NCI-H1048 (cell line): ENCODE data around the gene GAB1.
A peak's percentile ranks its signal among the peaks of the same experiment; 100 is the strongest.
"Not testable (repeated sequence)": the region's sequence is repeated elsewhere in the genome, so short reads cannot be mapped to it uniquely, and the experiment has no call there.

ENCODE experiments used
- DNase-seq: peaks from one replicate; lab custom pipeline; 2025; lab: John Stamatoyannopoulos, UW

Gene GAB1

GRCh38 chr4:143338313-143338712, 1.6 kb downstream of the GAB1 start:
- no peak for DNase-seq

GRCh38 chr4:143339497-143339896, 2.8 kb downstream of the GAB1 start:
- no peak for DNase-seq

DNA sequence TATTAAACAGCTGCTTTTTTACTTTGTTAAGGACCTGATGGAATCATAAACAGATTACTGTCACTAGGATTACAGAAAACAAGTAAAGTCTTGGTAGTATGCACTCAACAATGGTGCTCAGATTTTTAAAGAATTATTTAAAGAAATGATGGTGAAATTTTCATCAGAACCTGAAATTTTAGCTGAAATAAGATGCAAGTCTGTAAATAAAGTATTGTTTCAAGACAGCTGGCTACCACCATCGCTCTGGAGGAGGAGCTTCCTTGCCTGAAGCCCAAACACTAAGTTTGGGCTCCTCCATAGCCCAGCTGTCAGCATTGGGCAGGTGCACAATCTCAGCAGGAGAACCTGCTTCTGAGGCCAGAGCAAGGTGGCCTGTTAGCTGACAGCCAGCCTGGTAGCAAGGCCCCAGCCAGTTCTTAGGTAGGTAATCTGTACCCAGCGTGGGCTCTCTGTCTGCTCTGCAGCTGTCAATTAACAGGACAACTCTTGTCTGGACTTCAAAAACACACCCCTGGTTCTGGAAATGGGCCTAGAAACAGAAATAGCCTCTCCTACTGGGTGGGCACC, 4.6 kb downstream of the GAB1 start:
- DNase-seq, result no peak

GRCh38 chr4:143343276-143343831, 6.7 kb downstream of the GAB1 start:
- no peak for DNase-seq

GRCh38 chr4:143344041-143344440, 7.4 kb downstream of the GAB1 start:
- DNase-seq, result no peak

DNA sequence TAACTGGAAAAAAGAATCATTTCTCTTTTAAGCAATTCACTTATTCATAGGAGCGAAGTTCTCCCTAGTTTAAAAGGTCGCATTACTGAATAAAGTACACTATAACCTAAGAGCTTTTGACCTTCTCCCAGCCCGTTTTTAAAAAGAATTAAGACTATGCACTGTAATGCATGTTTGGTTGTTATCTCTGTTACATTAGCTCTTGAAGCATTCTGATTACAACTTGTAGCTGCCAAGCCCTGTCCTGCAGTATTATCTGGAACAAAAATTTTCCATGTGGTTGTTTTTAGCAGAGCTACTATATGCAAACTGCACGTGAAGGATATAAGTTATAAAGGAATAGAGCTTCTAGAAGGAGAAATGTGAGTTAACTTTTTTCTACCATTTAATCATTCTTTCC, 8.1 kb downstream of the GAB1 start:
- no peak for DNase-seq

DNA sequence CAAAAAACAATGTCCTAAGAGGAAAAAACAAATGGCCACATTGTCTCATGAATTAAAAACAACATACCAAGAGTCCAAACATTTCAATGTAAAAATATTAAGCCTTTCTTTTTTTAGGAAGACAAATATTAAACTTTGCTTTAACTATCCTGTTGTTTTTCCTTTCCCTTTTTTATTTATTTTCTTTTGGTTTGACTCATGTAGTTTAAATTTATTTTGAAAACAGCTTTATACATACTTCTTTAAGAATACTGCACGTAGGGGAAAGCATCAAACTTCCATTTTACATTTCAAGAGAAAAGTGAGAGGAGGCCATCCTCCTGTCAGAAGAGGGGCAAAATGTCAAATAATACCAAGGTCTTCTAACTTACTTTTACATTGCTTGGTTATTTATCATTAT, 8.7 kb downstream of the GAB1 start:
- DNase-seq, result no peak

- no peak for DNase-seq
Observed at GRCh38 chr4:143346206-143346605, 9.5 kb downstream of the GAB1 start.

DNA sequence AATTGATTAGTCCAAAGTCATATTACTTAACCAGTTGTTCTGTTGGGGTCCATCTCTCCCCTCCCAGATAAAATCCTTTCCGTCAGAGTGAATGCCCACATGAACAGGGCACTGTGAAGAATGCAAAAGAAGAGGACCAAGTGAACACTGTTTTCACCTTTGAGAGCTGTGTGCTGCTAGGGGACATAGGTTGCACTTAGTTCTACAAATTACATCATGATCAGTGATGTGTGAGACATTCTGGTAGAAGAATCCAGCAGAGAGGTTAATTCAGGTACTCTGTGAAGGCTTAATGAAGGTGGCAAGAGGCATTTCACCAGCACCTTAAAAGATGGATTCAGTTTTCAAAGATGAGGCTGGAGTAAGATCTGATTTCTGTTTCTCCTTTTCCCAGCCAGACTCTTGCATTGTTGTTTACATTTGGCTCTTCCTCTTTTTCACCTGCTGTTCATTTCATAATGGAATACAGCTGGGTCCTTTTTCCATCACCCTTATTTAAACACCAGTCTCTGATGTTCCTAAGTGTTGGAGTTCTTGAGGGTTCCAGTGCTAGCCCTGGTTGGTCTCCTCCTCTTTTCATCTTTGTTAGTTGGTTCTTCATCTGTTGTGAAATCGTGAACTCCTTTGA, 10.9 kb downstream of the GAB1 start:
- no peak for DNase-seq

GRCh38 chr4:143348233-143349077, 11.8 kb downstream of the GAB1 start:
- DNase-seq, result no peak

- not testable (repeated sequence) for DNase-seq
Observed at GRCh38 chr4:143349858-143350527, 13.3 kb downstream of the GAB1 start.

DNA sequence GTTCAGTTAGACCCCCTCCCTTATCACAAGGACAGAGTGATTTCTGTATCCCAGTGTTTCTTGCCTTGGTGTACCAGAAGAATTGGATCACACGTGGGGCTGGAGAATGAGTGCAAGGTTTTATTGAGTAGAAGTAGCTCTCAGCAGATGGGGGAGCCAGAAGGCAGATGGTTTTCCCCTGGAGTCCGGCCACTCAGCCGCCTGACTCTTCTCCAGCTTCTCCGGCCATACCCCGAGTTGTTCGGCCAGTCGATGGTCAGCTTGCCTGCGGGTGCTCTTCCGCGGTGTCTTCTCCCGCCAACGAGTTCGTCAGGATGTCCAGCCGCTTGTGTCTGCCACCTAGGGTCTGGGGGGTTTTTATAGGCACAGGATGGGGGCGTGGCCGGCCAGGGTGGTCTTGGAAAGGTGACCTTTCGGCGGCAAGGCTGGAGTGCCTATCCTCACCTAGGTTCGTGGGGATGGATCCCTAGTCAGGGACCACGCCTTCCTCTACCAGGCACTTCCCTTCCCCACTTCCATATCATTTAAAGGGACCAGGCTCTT, 14.5 kb downstream of the GAB1 start:
- DNase-seq, result no peak

DNA sequence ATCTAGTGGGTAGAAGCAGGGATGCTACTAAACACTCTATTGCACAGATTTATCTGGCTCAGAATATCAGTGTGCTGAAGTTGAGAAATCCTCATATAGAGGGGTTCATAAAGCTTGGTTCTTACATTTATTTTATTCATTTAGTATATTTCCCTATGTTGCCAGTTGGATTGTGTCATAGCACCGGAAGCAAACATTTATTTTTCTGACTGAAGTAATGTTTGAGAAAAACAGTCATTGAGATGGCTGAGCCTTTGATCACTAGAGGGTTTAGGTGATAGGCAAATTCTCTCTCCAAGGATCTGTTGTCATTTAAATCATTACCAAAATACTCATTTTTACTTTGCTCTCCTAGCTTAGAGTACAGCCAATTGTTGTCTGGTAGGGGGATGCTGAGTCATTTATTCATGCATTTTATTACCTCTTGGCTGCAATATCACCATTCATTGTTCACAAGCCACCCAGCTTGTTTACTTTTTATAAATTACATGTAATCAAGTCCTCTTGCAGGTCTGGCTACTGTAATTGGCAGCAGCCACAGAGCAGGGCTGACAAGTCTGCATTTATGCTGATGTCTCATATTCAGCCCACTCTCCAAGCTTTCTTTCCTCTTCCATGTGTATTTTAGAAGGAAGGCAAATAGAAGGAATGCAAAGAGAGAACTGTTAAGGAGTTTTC, 15.2 kb downstream of the GAB1 start:
- peak; percentile 21 for DNase-seq

- DNase-seq, result no peak
Observed at GRCh38 chr4:143352720-143353119, 16.0 kb downstream of the GAB1 start.

- DNase-seq, result no peak
Observed at GRCh38 chr4:143353797-143354196, 17.1 kb downstream of the GAB1 start.

DNA sequence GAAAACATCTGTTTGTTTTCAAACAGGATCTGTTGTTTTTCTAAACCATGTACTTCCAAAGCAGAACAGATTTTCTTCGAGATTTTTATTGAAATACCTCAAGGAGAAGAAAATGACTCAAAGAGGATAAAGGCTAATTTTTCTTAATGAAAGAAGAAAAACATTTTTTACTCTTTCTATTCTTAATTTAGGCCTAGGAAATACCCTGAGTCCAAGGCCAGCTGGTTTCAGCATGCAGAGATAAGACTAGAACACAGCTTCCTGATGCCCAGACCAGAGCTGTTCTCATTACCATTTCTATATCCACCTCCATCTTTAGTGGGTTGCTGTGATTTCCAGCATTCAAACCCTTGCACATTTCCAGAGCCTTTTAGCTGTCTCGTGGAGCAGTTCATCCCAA, 18.3 kb downstream of the GAB1 start:
- no peak for DNase-seq

DNA sequence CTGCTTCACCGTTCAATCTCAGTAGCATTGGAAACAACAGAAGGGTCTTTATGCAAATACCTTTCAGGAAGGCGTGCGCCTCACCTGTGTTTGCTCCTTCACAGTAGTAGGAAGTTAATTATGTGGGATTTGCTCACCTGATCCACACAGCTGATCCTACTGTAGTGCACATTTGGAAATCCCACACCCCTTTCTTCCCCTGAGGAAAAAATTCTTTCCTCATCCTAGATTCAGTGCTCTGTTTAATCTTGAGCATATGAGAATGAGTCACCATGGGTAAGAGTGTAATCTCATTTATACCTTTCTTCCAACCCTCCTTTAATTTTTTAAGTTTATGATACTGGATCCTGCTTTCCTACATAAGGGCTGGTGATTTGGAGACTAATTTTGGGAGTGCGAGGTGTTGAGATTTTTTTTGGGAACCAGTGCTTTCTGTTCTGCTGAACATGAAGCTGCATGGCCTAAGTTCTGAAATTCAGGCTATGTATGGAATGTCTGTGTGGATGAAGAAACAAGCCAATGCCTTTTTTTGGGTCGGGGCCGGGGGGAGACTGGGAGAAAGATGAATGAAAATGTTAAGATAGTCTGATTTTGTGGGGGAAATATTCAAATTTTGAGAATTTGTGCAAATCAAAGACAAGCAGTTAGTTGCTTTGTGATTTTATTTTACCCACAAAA, 19.0 kb downstream of the GAB1 start:
- no peak for DNase-seq

GRCh38 chr4:143356493-143356892, 19.8 kb downstream of the GAB1 start:
- DNase-seq, result no peak

DNA sequence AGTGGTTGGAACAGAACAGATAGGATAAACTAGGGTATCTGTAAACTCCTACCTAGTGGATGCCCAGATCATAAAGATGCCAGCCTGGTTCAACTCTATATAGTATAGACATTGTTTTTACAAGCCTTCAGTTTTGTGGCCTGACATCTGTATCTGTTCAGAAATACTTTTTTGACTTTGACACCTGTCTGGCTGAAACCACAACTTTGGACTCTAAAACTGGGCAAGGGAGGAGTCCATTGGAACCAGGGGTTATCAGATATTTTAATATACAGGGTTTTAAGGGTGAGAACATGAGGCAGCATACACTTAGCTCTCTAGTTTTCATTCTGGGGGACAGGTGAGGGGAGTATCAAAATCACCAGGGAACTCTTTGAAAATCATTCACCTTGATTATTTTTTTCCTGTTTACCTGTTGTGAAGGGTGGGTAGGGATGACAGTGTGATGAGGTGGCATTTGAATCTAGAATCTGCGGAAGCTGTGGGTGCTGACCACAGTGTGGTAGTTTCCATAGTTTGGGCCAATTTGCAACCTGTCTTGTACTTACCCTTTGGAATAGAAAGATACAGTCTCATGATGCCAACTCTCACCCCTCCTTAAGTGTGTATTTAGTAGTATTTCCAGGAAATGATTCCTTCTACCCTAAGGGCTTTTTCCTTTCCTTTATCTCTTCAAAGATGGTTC, 20.6 kb downstream of the GAB1 start:
- no peak for DNase-seq

GRCh38 chr4:143358419-143358818, 21.7 kb downstream of the GAB1 start:
- no peak for DNase-seq
